Activated naive CD8-positive, alpha-beta T cell treated with anti-CD3 and anti-CD28 coated beads for 36 hours (primary cell): ENCODE data around the gene LAPTM5. TPM values are rescaled to one million over a fixed set of nuclear protein-coding genes. Genes with fewer than 3 reads are reported as not detected.
A peak's percentile ranks its signal among the peaks of the same experiment; 100 is the strongest.
"Not testable (repeated sequence)": the region's sequence is repeated elsewhere in the genome, so short reads cannot be mapped to it uniquely, and the experiment has no call there.

Source experiments
- DNase-seq: peaks from one replicate; pipeline ENCODE4 v3.0.0; 2021
- H3K27ac Mint-ChIP-seq: one replicate; pipeline ENCODE4 v1.8.0; 2022; ENCODE audit warnings: mild to moderate bottlenecking, moderate library complexity, mixed read lengths
- H3K27me3 Mint-ChIP-seq: one replicate; pipeline ENCODE4 v1.8.0; 2022; ENCODE audit warnings: mild to moderate bottlenecking, mixed read lengths
- H3K36me3 Mint-ChIP-seq: one replicate; pipeline ENCODE4 v1.8.0; 2021; ENCODE audit warnings: mild to moderate bottlenecking, mixed read lengths
- H3K4me1 Mint-ChIP-seq: one replicate; pipeline ENCODE4 v1.8.0; 2021; ENCODE audit warnings: mixed read lengths
- H3K4me3 Mint-ChIP-seq: one replicate; pipeline ENCODE4 v1.8.0; 2022; ENCODE audit warnings: mild to moderate bottlenecking, moderate library complexity, mixed read lengths
- H3K9me3 Mint-ChIP-seq: one replicate; pipeline ENCODE4 v1.8.0; 2022; ENCODE audit warnings: mixed read lengths
- total RNA-seq, 2 experiments: library from RNA; stranded (reverse); gene quantifications; one replicate each; pipeline ENCODE4 v1.2.3, GENCODE V29; 2021

LAPTM5 gene
- total RNA-seq, 2 experiments from 2014 or later, result 232 to 233 TPM

GRCh38 chr1:30768159-30768829 lies 10.7 kb upstream of the LAPTM5 start:
- Mint-ChIP-seq H3K4me3 (no peak overlapping the region), H3K27me3 (no peaks in the 10 kb centered on the region), H3K4me1 (peaks cover 44% of the 10 kb centered on the region), H3K36me3 (no peaks in the 10 kb centered on the region), H3K9me3 (no peaks in the 10 kb centered on the region), H3K27ac (no peak overlapping the region)
- DNase-seq, result no peak

GRCh38 chr1:30766948-30767347 lies 9.4 kb upstream of the LAPTM5 start:
- H3K4me1 Mint-ChIP-seq, result peaks cover 56% of the 10 kb centered on the region
- H3K27me3 Mint-ChIP-seq, H3K9me3 Mint-ChIP-seq, DNase-seq, H3K4me3 Mint-ChIP-seq, H3K27ac Mint-ChIP-seq, H3K36me3 Mint-ChIP-seq: not testable (repeated sequence)

GRCh38 chr1:30765556-30766434 lies 8.2 kb upstream of the LAPTM5 start:
- no peaks in the 10 kb centered on the region for H3K27me3 Mint-ChIP-seq
- peak overlapping the region; percentile 97 for H3K27ac Mint-ChIP-seq
- no peaks in the 10 kb centered on the region for H3K9me3 Mint-ChIP-seq
- H3K4me3 Mint-ChIP-seq, result peak overlapping the region; percentile 78
- peaks cover 67% of the 10 kb centered on the region for H3K4me1 Mint-ChIP-seq
- H3K36me3 Mint-ChIP-seq, result no peaks in the 10 kb centered on the region
- peak; percentile 65 for DNase-seq

GRCh38 chr1:30764939-30765555 lies 7.5 kb upstream of the LAPTM5 start:
- Mint-ChIP-seq H3K36me3 (no peaks in the 10 kb centered on the region), H3K27me3 (no peaks in the 10 kb centered on the region), H3K27ac (peak overlapping the region; percentile 97), H3K9me3 (no peaks in the 10 kb centered on the region), H3K4me1 (peaks cover 74% of the 10 kb centered on the region), H3K4me3 (peak overlapping the region; percentile 10)
- no peak for DNase-seq

- H3K4me3 Mint-ChIP-seq, result no peak overlapping the region
- peak overlapping the region; percentile 97 for H3K27ac Mint-ChIP-seq
- no peak for DNase-seq
- H3K27me3 Mint-ChIP-seq, result no peaks in the 10 kb centered on the region
- H3K36me3 Mint-ChIP-seq, result no peaks in the 10 kb centered on the region
- H3K4me1 Mint-ChIP-seq, result peaks cover 80% of the 10 kb centered on the region
- H3K9me3 Mint-ChIP-seq, result no peaks in the 10 kb centered on the region
These were observed 6.8 kb upstream of the LAPTM5 start for GRCh38 chr1:30764396-30764795.

GRCh38 chr1:30763651-30764248 lies 6.2 kb upstream of the LAPTM5 start:
- peak overlapping the region; percentile 64 for H3K27ac Mint-ChIP-seq
- no peaks in the 10 kb centered on the region for H3K36me3 Mint-ChIP-seq
- no peak overlapping the region for H3K4me3 Mint-ChIP-seq
- no peaks in the 10 kb centered on the region for H3K9me3 Mint-ChIP-seq
- peaks cover 84% of the 10 kb centered on the region for H3K4me1 Mint-ChIP-seq
- H3K27me3 Mint-ChIP-seq, result no peaks in the 10 kb centered on the region
- DNase-seq, result no peak

GRCh38 chr1:30762930-30763650 lies 5.5 kb upstream of the LAPTM5 start:
- Mint-ChIP-seq H3K27me3 (no peaks in the 10 kb centered on the region), H3K4me1 (peaks cover 89% of the 10 kb centered on the region), H3K9me3 (no peaks in the 10 kb centered on the region), H3K4me3 (no peak overlapping the region), H3K36me3 (no peaks in the 10 kb centered on the region), H3K27ac (peak overlapping the region; percentile 78)
- no peak for DNase-seq

GRCh38 chr1:30762152-30762929 lies 4.8 kb upstream of the LAPTM5 start:
- no peak for DNase-seq
- H3K4me3 Mint-ChIP-seq, result no peak overlapping the region
- no peaks in the 10 kb centered on the region for H3K36me3 Mint-ChIP-seq
- peaks cover 89% of the 10 kb centered on the region for H3K4me1 Mint-ChIP-seq
- no peaks in the 10 kb centered on the region for H3K27me3 Mint-ChIP-seq
- no peaks in the 10 kb centered on the region for H3K9me3 Mint-ChIP-seq
- peak overlapping the region; percentile 78 for H3K27ac Mint-ChIP-seq

GRCh38 chr1:30761381-30762151 lies 4.0 kb upstream of the LAPTM5 start:
- peak overlapping the region; percentile 75 for H3K27ac Mint-ChIP-seq
- no peak for DNase-seq
- H3K9me3 Mint-ChIP-seq, result no peaks in the 10 kb centered on the region
- H3K4me1 Mint-ChIP-seq, result peaks cover 82% of the 10 kb centered on the region
- H3K4me3 Mint-ChIP-seq, result peak overlapping the region; percentile 64
- peaks cover 2% of the 10 kb centered on the region for H3K36me3 Mint-ChIP-seq
- no peaks in the 10 kb centered on the region for H3K27me3 Mint-ChIP-seq

- Mint-ChIP-seq H3K27ac (peak overlapping the region; percentile 82), H3K36me3 (peaks cover 5% of the 10 kb centered on the region), H3K4me1 (peaks cover 74% of the 10 kb centered on the region), H3K4me3 (peak overlapping the region; percentile 64), H3K9me3 (no peaks in the 10 kb centered on the region), H3K27me3 (no peaks in the 10 kb centered on the region)
- no peak for DNase-seq
These were observed 3.2 kb upstream of the LAPTM5 start for GRCh38 chr1:30760596-30761324.

- Mint-ChIP-seq H3K4me1 (peaks cover 73% of the 10 kb centered on the region), H3K9me3 (no peaks in the 10 kb centered on the region), H3K36me3 (peaks cover 15% of the 10 kb centered on the region), H3K27me3 (no peaks in the 10 kb centered on the region), H3K27ac (peak overlapping the region; percentile 82), H3K4me3 (peak overlapping the region; percentile 64)
- DNase-seq, result peak; percentile 66
These were observed 2.2 kb upstream of the LAPTM5 start for GRCh38 chr1:30759718-30760281.

GRCh38 chr1:30758785-30759380 lies 1.3 kb upstream of the LAPTM5 start:
- Mint-ChIP-seq H3K36me3 (peaks cover 21% of the 10 kb centered on the region), H3K27me3 (no peaks in the 10 kb centered on the region), H3K4me1 (peaks cover 74% of the 10 kb centered on the region), H3K9me3 (no peaks in the 10 kb centered on the region), H3K27ac (peak overlapping the region; percentile 98), H3K4me3 (peak overlapping the region; percentile 99)
- DNase-seq, result peak; percentile 49
